D721Med (cell line): Measurements from ENCODE around the gene ZNHIT3.

Experiments
- DNase-seq: peaks from one replicate; pipeline ENCODE4 v3.0.0; 2011; ENCODE audit warnings: low spot score; ENCODE audit not compliant: insufficient read length
- FAIRE-seq: peaks from 2 replicates; lab custom pipeline; 2011; peaks lifted over from hg19 to GRCh38; lab: Jason Lieb, UNC
- CTCF ChIP-seq: IDR thresholded peaks from 2 replicates; pipeline ENCODE4 v1.5.1; 2012; ENCODE audit warnings: mild to moderate bottlenecking, control low read depth; ENCODE audit not compliant: insufficient read depth; ENCODE audit errors: missing control alignments

Gene ZNHIT3

GRCh38 chr17:36512641-36513040 lies 26.2 kb downstream of the ZNHIT3 start:
- no peak for DNase-seq
- TF ChIP-seq CTCF = no peak
- no peak for FAIRE-seq

- no peak for TF ChIP-seq CTCF
- DNase-seq (no peak), FAIRE-seq (no peak)
Observed at GRCh38 chr17:36514856-36515255, 28.4 kb downstream of the ZNHIT3 start.

GRCh38 chr17:36515837-36516236 lies 29.4 kb downstream of the ZNHIT3 start:
- TF ChIP-seq CTCF = no peak
- DNase-seq (no peak), FAIRE-seq (no peak)

- no peak for FAIRE-seq
- no peak for TF ChIP-seq CTCF
- DNase-seq = no peak
Observed at GRCh38 chr17:36523113-36523512, 36.6 kb downstream of the ZNHIT3 start.

- DNase-seq (no peak), FAIRE-seq (no peak)
- no peak for TF ChIP-seq CTCF
Observed at GRCh38 chr17:36524428-36524876, 38.0 kb downstream of the ZNHIT3 start.

- no peak for FAIRE-seq
- TF ChIP-seq CTCF = no peak
- no peak for DNase-seq
Observed at GRCh38 chr17:36525113-36525512, 38.6 kb downstream of the ZNHIT3 start.

GRCh38 chr17:36525888-36526287 lies 39.4 kb downstream of the ZNHIT3 start:
- FAIRE-seq (no peak), DNase-seq (no peak)
- no peak for TF ChIP-seq CTCF
